Peyer's patch (tissue), 4 donors: ENCODE results near the gene CCNYL1. TPM values are rescaled to one million over a fixed set of nuclear protein-coding genes. Genes with fewer than 3 reads are reported as not detected.
"Not testable (repeated sequence)": the region's sequence is repeated elsewhere in the genome, so short reads cannot be mapped to it uniquely, and the experiment has no call there.

Experiments used
- DNase-seq, 3 donors: peaks; one replicate each; pipeline ENCODE4 v3.0.0-alpha.2; 2017 to 2019
- H3K27ac ChIP-seq, 4 donors: fragments of 200-600 bp; sonication (generic); one replicate each; pipeline ENCODE4 v1.5.1; 2016 to 2019
- H3K27me3 ChIP-seq, 2 donors: fragments of 200-600 bp; sonication (generic); one replicate each; pipeline ENCODE4 v1.5.1; 2019
- H3K36me3 ChIP-seq, 3 donors: fragments of 200-600 bp; sonication (generic); one replicate each; pipeline ENCODE4 v1.5.1; 2016 to 2019
- H3K4me1 ChIP-seq, 4 donors: fragments of 200-600 bp; sonication (generic); one replicate each; pipeline ENCODE4 v1.5.1; 2016 to 2019
- H3K4me3 ChIP-seq, 4 donors: fragments of 200-600 bp; sonication (generic); 1 replicate in 3 of 4; 2 replicates in 1 of 4; pipeline ENCODE4 v1.5.1; 2016 to 2019; ENCODE audit warnings: mild to moderate bottlenecking in 1 of 4
- H3K9me3 ChIP-seq, 4 donors: fragments of 200-600 bp; sonication (generic); one replicate each; pipeline ENCODE4 v1.5.1; 2016 to 2019; ENCODE audit warnings: mild to moderate bottlenecking in 1 of 4
- POLR2A ChIP-seq, 2 donors: fragments of 450-650 bp; IDR thresholded peaks; one replicate each; pipeline ENCODE4 v1.5.1; 2017; ENCODE audit warnings: antibody characterized with exemption in 2 of 2, mild to moderate bottlenecking in 2 of 2, moderate library complexity in 2 of 2
- total RNA-seq, 4 donors: library from RNA; depleted of rRNA; stranded (reverse); fragments of >200 nt; gene quantifications; one replicate each; pipeline ENCODE4 v1.1.0, GENCODE V29; 2016
- TF ChIP-seq, protein P1 (sequence below), 6 experiments: fragments of 450-650 bp in 4 of 6; fragments of 200-600 bp in 2 of 6; sonication (generic) in 1 of 6; IDR thresholded peaks; one replicate each; pipeline ENCODE4 v1.5.1; 2017 to 2019; ENCODE audit warnings: antibody characterized with exemption in 6 of 6, mild to moderate bottlenecking in 3 of 6, moderate library complexity in 1 of 6

CCNYL1 gene
- total RNA-seq, 4 donors from 2014 or later: 11.6 to 22.6 (median 18.4) TPM

DNA sequence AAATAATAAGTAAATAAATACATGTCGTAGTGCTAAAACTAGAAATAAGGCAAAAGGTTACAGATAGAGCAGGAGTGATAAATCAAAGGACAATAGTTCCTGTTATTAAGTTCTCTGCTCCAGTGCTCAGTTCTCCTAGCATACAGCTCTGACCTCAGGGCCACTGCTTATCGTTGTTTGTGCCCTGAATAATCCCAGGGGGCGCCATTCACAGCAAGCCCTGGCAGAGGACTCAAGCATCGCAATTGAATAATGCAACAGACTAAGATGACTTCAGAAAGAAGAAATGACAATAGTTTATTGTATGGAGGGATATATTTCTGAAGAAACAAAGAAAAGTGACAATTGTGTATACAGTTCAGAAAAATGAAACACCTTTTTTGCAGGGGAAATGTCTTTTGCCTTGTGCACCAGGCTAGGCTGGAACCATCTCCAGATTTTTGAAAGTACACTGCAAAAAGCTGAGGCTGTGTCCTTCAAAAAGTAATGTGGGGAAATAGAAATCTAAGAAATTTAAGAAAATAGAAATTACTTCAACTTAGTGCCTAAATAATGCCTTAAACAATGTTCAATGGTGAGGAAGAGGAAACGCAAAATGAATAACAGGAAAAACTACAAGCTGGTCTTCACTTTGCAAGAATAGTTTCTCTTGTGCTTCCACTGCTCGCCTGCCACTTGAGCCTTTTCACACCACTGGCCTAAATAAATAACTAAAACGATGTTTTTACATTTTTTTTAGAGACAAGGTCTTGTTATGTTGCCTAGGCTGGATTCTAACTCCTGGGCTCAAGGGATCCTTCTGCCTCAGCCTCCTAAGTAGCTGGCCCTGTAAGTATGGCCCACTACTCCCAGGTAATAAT lies 19.0 kb upstream of the CCNYL1 start:
- H3K36me3 ChIP-seq: no peaks in the 10 kb centered on the region
- no peak for TF ChIP-seq POLR2A (IDR thresholded peaks at IDR 0.05)
- TF ChIP-seq, protein P1, sequence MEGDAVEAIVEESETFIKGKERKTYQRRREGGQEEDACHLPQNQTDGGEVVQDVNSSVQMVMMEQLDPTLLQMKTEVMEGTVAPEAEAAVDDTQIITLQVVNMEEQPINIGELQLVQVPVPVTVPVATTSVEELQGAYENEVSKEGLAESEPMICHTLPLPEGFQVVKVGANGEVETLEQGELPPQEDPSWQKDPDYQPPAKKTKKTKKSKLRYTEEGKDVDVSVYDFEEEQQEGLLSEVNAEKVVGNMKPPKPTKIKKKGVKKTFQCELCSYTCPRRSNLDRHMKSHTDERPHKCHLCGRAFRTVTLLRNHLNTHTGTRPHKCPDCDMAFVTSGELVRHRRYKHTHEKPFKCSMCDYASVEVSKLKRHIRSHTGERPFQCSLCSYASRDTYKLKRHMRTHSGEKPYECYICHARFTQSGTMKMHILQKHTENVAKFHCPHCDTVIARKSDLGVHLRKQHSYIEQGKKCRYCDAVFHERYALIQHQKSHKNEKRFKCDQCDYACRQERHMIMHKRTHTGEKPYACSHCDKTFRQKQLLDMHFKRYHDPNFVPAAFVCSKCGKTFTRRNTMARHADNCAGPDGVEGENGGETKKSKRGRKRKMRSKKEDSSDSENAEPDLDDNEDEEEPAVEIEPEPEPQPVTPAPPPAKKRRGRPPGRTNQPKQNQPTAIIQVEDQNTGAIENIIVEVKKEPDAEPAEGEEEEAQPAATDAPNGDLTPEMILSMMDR (IDR thresholded peaks at IDR 0.05): peak in 4 of 6 experiments; percentile 36 to 61 (median 54)
- no peak overlapping the region for H3K27ac ChIP-seq
- H3K27me3 ChIP-seq: no peaks in the 10 kb centered on the region
- H3K4me3 ChIP-seq: no peak overlapping the region
- H3K9me3 ChIP-seq: no peaks in the 10 kb centered on the region
- H3K4me1 ChIP-seq: no peaks in the 10 kb centered on the region
- peak in 2 of 3 donors; percentile 39 to 77 for DNase-seq

GRCh38 chr2:207693641-207694249 lies 17.7 kb upstream of the CCNYL1 start:
- DNase-seq: no peak
- no peak for TF ChIP-seq POLR2A (IDR thresholded peaks at IDR 0.05)
- TF ChIP-seq, protein P1 (IDR thresholded peaks at IDR 0.05): no peak
- no peaks in the 10 kb centered on the region for H3K9me3 ChIP-seq

GRCh38 chr2:207694811-207695281 lies 16.6 kb upstream of the CCNYL1 start:
- Histone ChIP-seq H3K27ac (no peak overlapping the region), H3K4me1 (no peaks in the 10 kb centered on the region), H3K9me3 (no peaks in the 10 kb centered on the region), H3K4me3 (no peak overlapping the region), H3K27me3 (no peaks in the 10 kb centered on the region), H3K36me3 (no peaks in the 10 kb centered on the region)
- no peak for TF ChIP-seq POLR2A (IDR thresholded peaks at IDR 0.05)
- TF ChIP-seq, protein P1 (IDR thresholded peaks at IDR 0.05): no peak
- DNase-seq: no peak

More at GRCh38 chr2:207693641-207694249, 17.7 kb upstream of the CCNYL1 start:
- Histone ChIP-seq H3K4me1 (no peaks in the 10 kb centered on the region), H3K36me3 (no peaks in the 10 kb centered on the region), H3K27me3 (no peaks in the 10 kb centered on the region), H3K27ac (no peak overlapping the region), H3K4me3 (no peak overlapping the region)

GRCh38 chr2:207695293-207695692 lies 16.1 kb upstream of the CCNYL1 start:
- TF ChIP-seq, protein P1 (IDR thresholded peaks at IDR 0.05): no peak
- TF ChIP-seq POLR2A (IDR thresholded peaks at IDR 0.05): no peak
- DNase-seq: no peak
- no peaks in the 10 kb centered on the region for H3K27me3 ChIP-seq

DNA sequence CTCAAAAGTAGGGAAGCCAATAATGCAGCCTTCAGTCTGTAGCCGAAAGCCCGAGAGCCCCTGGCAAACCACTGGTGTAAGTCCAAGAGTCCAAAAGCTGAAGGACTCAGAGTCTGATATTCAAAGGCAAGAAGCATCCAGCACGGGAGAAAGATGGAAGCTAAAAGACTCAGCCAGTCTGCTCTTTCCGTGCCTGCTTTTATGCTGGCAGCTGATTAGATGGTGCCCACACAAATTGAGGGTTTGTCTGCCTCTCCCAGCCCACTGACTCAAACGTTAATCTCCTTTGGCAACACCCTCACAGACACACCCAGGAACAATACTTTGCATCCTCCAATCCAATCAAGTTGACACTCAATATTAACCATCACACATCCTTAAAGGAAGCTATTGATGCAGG lies 14.5 kb upstream of the CCNYL1 start:
- not testable (repeated sequence) for H3K27me3 ChIP-seq, H3K9me3 ChIP-seq, H3K27ac ChIP-seq, H3K4me1 ChIP-seq, DNase-seq, H3K4me3 ChIP-seq, H3K36me3 ChIP-seq

More at GRCh38 chr2:207695293-207695692, 16.1 kb upstream of the CCNYL1 start:
- no peaks in the 10 kb centered on the region for H3K36me3 ChIP-seq
- H3K4me1 ChIP-seq: no peaks in the 10 kb centered on the region
- no peak overlapping the region for H3K27ac ChIP-seq
- H3K9me3 ChIP-seq: no peaks in the 10 kb centered on the region
- no peak overlapping the region for H3K4me3 ChIP-seq

GRCh38 chr2:207697411-207697810 lies 14.0 kb upstream of the CCNYL1 start:
- TF ChIP-seq, protein P1 (IDR thresholded peaks at IDR 0.05): no peak
- no peak for TF ChIP-seq POLR2A (IDR thresholded peaks at IDR 0.05)
- Histone ChIP-seq H3K4me3 (no peak overlapping the region), H3K27ac (no peak overlapping the region), H3K4me1 (no peaks in the 10 kb centered on the region), H3K36me3 (no peaks in the 10 kb centered on the region), H3K27me3 (no peaks in the 10 kb centered on the region), H3K9me3 (no peaks in the 10 kb centered on the region)
- DNase-seq: no peak
